K562 (cell line): Measurements from ENCODE around the gene ACHE. TPM values are rescaled to one million over a fixed set of nuclear protein-coding genes. Genes with fewer than 3 reads are reported as not detected.
A peak's percentile ranks its signal among the peaks of the same experiment; 100 is the strongest.

Experiments used
- CBX1 ChIP-seq: sonication (generic); IDR thresholded peaks from 2 replicates; pipeline ENCODE4 v1.6.1; 2016; ENCODE audit warnings: antibody characterized with exemption, low read depth, mild to moderate bottlenecking
- CHD1 ChIP-seq: fragments of 200-600 bp; sonication (generic); IDR thresholded peaks from one replicate; pipeline ENCODE4 v1.6.1; 2012; ENCODE audit warnings: mild to moderate bottlenecking, moderate library complexity, low read length, inconsistent platforms
- CHD4 ChIP-seq: fragments of 200-600 bp; sonication (generic); IDR thresholded peaks from 3 replicates; pipeline ENCODE4 v1.6.1; 2012; ENCODE audit warnings: low read depth, mild to moderate bottlenecking, mixed read lengths, low read length, inconsistent platforms; ENCODE audit not compliant: insufficient read depth, insufficient replicate concordance, poor library complexity, severe bottlenecking
- DNMT1 ChIP-seq: fragments of 450-650 bp; IDR thresholded peaks from 2 replicates; pipeline ENCODE4 v1.6.1; 2016; ENCODE audit warnings: antibody characterized with exemption, mild to moderate bottlenecking
- E2F4 ChIP-seq: sonication (generic); formaldehyde crosslinking; IDR thresholded peaks from 2 replicates; pipeline ENCODE4 v1.8.0; 2022; ENCODE audit warnings: mild to moderate bottlenecking, low read depth, missing genetic modification reagents
- JUN ChIP-seq, 2 experiments: sonication (generic) in 1 of 2; formaldehyde crosslinking in 1 of 2; IDR thresholded peaks; 2 replicates each; pipeline versions ENCODE4 v1.6.1 to v1.8.0; 2012 to 2022; ENCODE audit warnings: borderline replicate concordance in 2 of 2, mild to moderate bottlenecking in 2 of 2, improper control_type of control experiment in 1 of 2, low read depth in 1 of 2, low read length in 1 of 2, missing genetic modification reagents in 1 of 2
- MAFK ChIP-seq: IDR thresholded peaks from 2 replicates; pipeline ENCODE4 v1.6.1; 2011; ENCODE audit warnings: low read length, improper control_type of control experiment
- NCOA2 ChIP-seq, 2 experiments: fragments of 450-650 bp; IDR thresholded peaks; 2 replicates each; pipeline ENCODE4 v1.6.1; 2018; ENCODE audit warnings: mild to moderate bottlenecking in 2 of 2, moderate library complexity in 1 of 2; ENCODE audit not compliant: partially characterized antibody in 2 of 2
- OTX1 ChIP-seq: fragments of 450-650 bp; formaldehyde crosslinking; IDR thresholded peaks from 2 replicates; pipeline ENCODE4 v1.4.0; 2022; ENCODE audit warnings: mild to moderate bottlenecking
- PBX2 ChIP-seq, 2 experiments: IDR thresholded peaks in 1 of 2; conservative IDR thresholded peaks in 1 of 2; 2 replicates each; pipeline ENCODE4 v1.6.1; 2016; ENCODE audit warnings: low read depth in 2 of 2, mild to moderate bottlenecking in 1 of 2, missing compliant biosample characterization in 1 of 2, missing genetic modification characterization in 1 of 2, moderate library complexity in 1 of 2
- PKNOX1 ChIP-seq: fragments of 450-650 bp; IDR thresholded peaks from 2 replicates; pipeline ENCODE4 v1.6.1; 2016
- PML ChIP-seq: IDR thresholded peaks from 2 replicates; pipeline ENCODE4 v1.6.1; 2012; ENCODE audit warnings: low read length, inconsistent platforms
- PPARD ChIP-seq: fragments of 250-450 bp; sonication (Bioruptor Pico); IDR thresholded peaks from 2 replicates; pipeline ENCODE4 v1.8.0; 2022; ENCODE audit warnings: inconsistent platforms, mild to moderate bottlenecking, moderate library complexity
- RAD21 ChIP-seq, 2 experiments: fragments of 250-450 bp in 1 of 2; fragments of 450-650 bp in 1 of 2; sonication (Bioruptor Pico) in 1 of 2; formaldehyde crosslinking in 1 of 2; IDR thresholded peaks in 1 of 2; conservative IDR thresholded peaks in 1 of 2; 2 replicates each; pipeline versions ENCODE4 v1.4.0 to v1.8.0; 2020 to 2022; ENCODE audit warnings: mild to moderate bottlenecking in 2 of 2, moderate library complexity in 1 of 2
- RBFOX2 ChIP-seq: fragments of 200-400 bp; formaldehyde crosslinking; IDR thresholded peaks from 2 replicates; pipeline ENCODE4 v1.6.1; 2017; ENCODE audit warnings: low read depth, mild to moderate bottlenecking, low read length, moderate library complexity
- RBM22 ChIP-seq: fragments of 200-400 bp; formaldehyde crosslinking; IDR thresholded peaks from 2 replicates; pipeline ENCODE4 v1.6.1; 2018; ENCODE audit warnings: low read length, low read depth; ENCODE audit not compliant: poor library complexity, severe bottlenecking
- RHOXF2B ChIP-seq: fragments of 250-450 bp; sonication (Bioruptor Pico); conservative IDR thresholded peaks from 2 replicates; pipeline ENCODE4 v1.5.1; 2021
- YBX1 ChIP-seq: fragments of 450-650 bp; IDR thresholded peaks from 2 replicates; pipeline ENCODE4 v1.7.1; 2016; ENCODE audit warnings: mild to moderate bottlenecking
- ZNF280B ChIP-seq: fragments of 250-450 bp; sonication (Bioruptor Pico); IDR thresholded peaks from 2 replicates; pipeline ENCODE4 v1.5.1; 2021; ENCODE audit warnings: mild to moderate bottlenecking
- ZNF41 ChIP-seq: fragments of 250-450 bp; sonication (Bioruptor Pico); conservative IDR thresholded peaks from 2 replicates; pipeline ENCODE4 v1.4.0; 2020; ENCODE audit warnings: mild to moderate bottlenecking
- ZNF57 ChIP-seq: fragments of 450-650 bp; formaldehyde crosslinking; IDR thresholded peaks from 2 replicates; pipeline ENCODE4 v1.4.0; 2020; ENCODE audit warnings: mild to moderate bottlenecking, moderate library complexity
- polyA plus RNA-seq, 8 experiments: library from polyadenylated mRNA; depleted of rRNA in 4 of 8; stranded (reverse) in 5 of 8; unstranded in 3 of 8; fragments of >200 nt; fragmentation: Nextera tagmentation in 2 of 8; fragmentation: Illumina TruSeq in 1 of 8; extraction: Ambion mirVana in 2 of 8; extraction: Trizol in 1 of 8; gene quantifications; 2 replicates each; pipeline versions ENCODE4 v1.2.1 to v1.2.3, GENCODE V29; 2011 to 2014; ENCODE audit warnings: inconsistent platforms in 1 of 8, missing spikeins in 1 of 8
- total RNA-seq, 7 experiments: library from RNA; depleted of rRNA in 6 of 7; stranded (reverse); fragments of >200 nt in 6 of 7; fragmentation: Illumina TruSeq in 2 of 7; extraction: Trizol in 2 of 7; gene quantifications; 2 replicates each; pipeline versions ENCODE4 v1.2.1 to v1.2.3, GENCODE V29; 2011 to 2021; ENCODE audit warnings: low replicate concordance in 1 of 7

Gene ACHE
- total and polyA plus RNA-seq, 9 of the 15 experiments (the other 6 are each of a cell fraction or from before 2014, with no cell fraction given): 0.04 to 8.8 (median 1.9) TPM

GRCh38 chr7:100852048-100852872, 43.4 kb downstream of the ACHE start, which contains the start of gene SLC12A9 (continued):
- TF ChIP-seq ZNF280B (CRISPR knock-in tag): no peak
- TF ChIP-seq OTX1 (CRISPR knock-in tag): no peak
- no peak for TF ChIP-seq E2F4 (CRISPR knock-in tag)
- TF ChIP-seq CBX1: no peak; the same call in 1 of the 2 replicates
- TF ChIP-seq PKNOX1: no peak
- TF ChIP-seq DNMT1: no peak
- no peak for TF ChIP-seq PML
- no peak for TF ChIP-seq RBM22
- TF ChIP-seq MAFK: no peak
- no peak for TF ChIP-seq NCOA2 (IDR thresholded peaks at IDR 0.05; ENCODE audit: partially characterized antibody in 2 of 2)
- TF ChIP-seq RHOXF2B (CRISPR knock-in tag): no peak
- peak; percentile 49; the same call in 1 of the 2 replicates for TF ChIP-seq JUN (IDR thresholded peaks at IDR 0.05; ENCODE audit: borderline replicate concordance, low read depth, low read length)
- TF ChIP-seq JUN (CRISPR knock-in tag; IDR thresholded peaks at IDR 0.05; ENCODE audit: borderline replicate concordance): no peak
- no peak for TF ChIP-seq ZNF41 (CRISPR knock-in tag)
- TF ChIP-seq PBX2 (CRISPR knock-in tag; IDR thresholded peaks at IDR 0.05; ENCODE audit: low read depth): no peak
- TF ChIP-seq PBX2 (tag; conservative IDR thresholded peaks at IDR 0.05; ENCODE audit: low read depth): no peak
- TF ChIP-seq CHD1: no peak
- TF ChIP-seq PPARD (CRISPR knock-in tag): no peak
- peak; percentile 82 for TF ChIP-seq RBFOX2
- no peak for TF ChIP-seq ZNF57 (CRISPR knock-in tag)
- peak; percentile 98 for TF ChIP-seq RAD21 (CRISPR knock-in tag; conservative IDR thresholded peaks at IDR 0.05 in 1 of 2, IDR thresholded peaks at IDR 0.05 in 1 of 2)
- no peak for TF ChIP-seq YBX1
- TF ChIP-seq CHD4: no peak
